ENCODE data around the gene LAMA2. TPM values are rescaled to one million over a fixed set of nuclear protein-coding genes. Genes with fewer than 3 reads are reported as not detected.

Gene LAMA2
- total RNA-seq, 4 donors from 2014 or later = 1.7 to 112 (median 19.6) TPM

GRCh38 chr6:128899341-128900050 is 16.6 kb downstream of the LAMA2 start:
- H3K27ac ChIP-seq = no peak overlapping the region
- H3K9me3 ChIP-seq = no peaks in the 10 kb centered on the region
- no peaks in the 10 kb centered on the region for H3K36me3 ChIP-seq
- H3K4me1 ChIP-seq = no peaks in the 10 kb centered on the region
- H3K27me3 ChIP-seq = no peaks in the 10 kb centered on the region
- TF ChIP-seq CTCF (IDR thresholded peaks at IDR 0.05) (no peak), POLR2A (IDR thresholded peaks at IDR 0.05) (no peak)
- intact Hi-C loops (cut with DNase I) = no loop called here
- H3K4me3 ChIP-seq = no peak overlapping the region
- no peak for DNase-seq

DNA sequence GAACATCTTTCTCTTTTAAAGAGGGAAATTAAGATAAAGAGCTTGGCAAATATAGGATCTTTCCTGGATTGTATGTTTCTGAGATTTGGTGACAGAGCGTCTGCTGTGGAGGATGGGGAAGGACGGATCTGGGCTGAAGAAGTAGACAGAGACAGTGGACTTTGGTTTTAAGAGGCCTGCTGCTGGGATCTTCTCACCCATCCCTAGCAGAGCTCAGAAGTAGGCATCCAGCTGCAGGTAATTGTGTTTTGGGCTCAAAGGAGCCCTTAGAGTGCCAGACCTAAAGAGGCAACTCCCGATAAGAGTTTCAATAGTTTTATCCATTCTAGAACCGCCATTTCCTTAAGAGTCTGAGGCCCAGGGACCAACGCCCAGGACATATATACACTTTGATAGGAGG is 20.8 kb downstream of the LAMA2 start:
- WGBS, 2 donors = 89 to 95% methylated on average over 5 of the region's 5 CpGs
- no peak for DNase-seq
- TF ChIP-seq CTCF (IDR thresholded peaks at IDR 0.05) = no peak
- no peak for TF ChIP-seq POLR2A (IDR thresholded peaks at IDR 0.05)
- no peaks in the 10 kb centered on the region for H3K9me3 ChIP-seq
- intact Hi-C loops (cut with DNase I) = no loop called here
- no peaks in the 10 kb centered on the region for H3K27me3 ChIP-seq
- no peaks in the 10 kb centered on the region for H3K4me1 ChIP-seq
- no peak overlapping the region for H3K27ac ChIP-seq
- H3K36me3 ChIP-seq = no peaks in the 10 kb centered on the region
- H3K4me3 ChIP-seq = no peak overlapping the region

GRCh38 chr6:128914051-128914450 is 31.1 kb downstream of the LAMA2 start:
- H3K27ac ChIP-seq = no peak overlapping the region
- H3K4me1 ChIP-seq = no peaks in the 10 kb centered on the region
- 69 to 86% methylated on average over 2 of the region's 2 CpGs for WGBS, 2 donors
- intact Hi-C loops (cut with DNase I) = no loop called here
- no peaks in the 10 kb centered on the region for H3K36me3 ChIP-seq
- no peak for DNase-seq
- H3K4me3 ChIP-seq = no peak overlapping the region
- no peaks in the 10 kb centered on the region for H3K27me3 ChIP-seq
- TF ChIP-seq CTCF (IDR thresholded peaks at IDR 0.05) (no peak), POLR2A (IDR thresholded peaks at IDR 0.05) (no peak)
- H3K9me3 ChIP-seq = no peaks in the 10 kb centered on the region

DNA sequence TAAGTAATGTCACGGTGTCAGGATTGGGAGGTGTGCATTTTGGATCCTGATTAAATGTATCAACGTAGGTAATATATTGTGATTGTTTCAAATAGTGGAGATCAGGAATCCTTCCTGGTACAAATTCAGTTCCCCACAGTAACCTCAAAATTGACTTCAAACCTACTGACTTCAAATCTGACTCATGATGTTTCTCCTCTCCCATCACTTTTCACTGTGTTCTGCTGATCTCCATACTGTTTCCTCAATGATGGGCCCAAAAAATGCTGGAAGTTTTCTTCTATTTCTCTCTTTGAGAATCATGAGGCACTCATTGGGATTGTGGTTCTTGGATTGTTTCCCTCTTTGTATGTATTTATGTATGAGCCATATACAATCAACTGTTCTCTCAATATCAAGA is 35.9 kb downstream of the LAMA2 start:
- H3K4me1 ChIP-seq = no peaks in the 10 kb centered on the region
- no peaks in the 10 kb centered on the region for H3K9me3 ChIP-seq
- TF ChIP-seq POLR2A (IDR thresholded peaks at IDR 0.05) (no peak), CTCF (IDR thresholded peaks at IDR 0.05) (no peak)
- WGBS, 2 donors = 75 to 82% methylated on average over 2 of the region's 2 CpGs
- DNase-seq = no peak
- no peak overlapping the region for H3K27ac ChIP-seq
- H3K36me3 ChIP-seq = no peaks in the 10 kb centered on the region
- no peak overlapping the region for H3K4me3 ChIP-seq
- intact Hi-C loops (cut with DNase I) = no loop called here
- H3K27me3 ChIP-seq = no peaks in the 10 kb centered on the region

- H3K4me3 ChIP-seq = no peak overlapping the region
- no peak overlapping the region for H3K27ac ChIP-seq
- no peaks in the 10 kb centered on the region for H3K36me3 ChIP-seq
- TF ChIP-seq POLR2A (IDR thresholded peaks at IDR 0.05) = no peak
- TF ChIP-seq CTCF (IDR thresholded peaks at IDR 0.05) = no peak
- no peaks in the 10 kb centered on the region for H3K4me1 ChIP-seq
- no peaks in the 10 kb centered on the region for H3K9me3 ChIP-seq
- no peaks in the 10 kb centered on the region for H3K27me3 ChIP-seq
- 72 to 78% methylated on average over 2 of the region's 2 CpGs for WGBS, 2 donors
- intact Hi-C loops (cut with DNase I) = no loop called here
- no peak for DNase-seq
These were observed 36.7 kb downstream of the LAMA2 start for GRCh38 chr6:128919412-128920180.
